CD4-positive, alpha-beta T cell (primary cell): Measurements from ENCODE around the gene UFSP1. TPM values are rescaled to one million over a fixed set of nuclear protein-coding genes. Genes with fewer than 3 reads are reported as not detected.

Source experiments
- ATAC-seq: fragments of 200-7000 bp; cut with Tn5 transposase; one replicate; pipeline ENCODE4 v1.10.0; 2022; ENCODE audit warnings: mild to moderate bottlenecking; ENCODE audit not compliant: poor library complexity
- CTCF ChIA-PET: fragments of 350-600 bp; sonication (Branson Sonifier 250); formaldehyde crosslinking; loops from one replicate; lab custom pipeline; 2021; ENCODE audit warnings: antibody characterized with exemption, inconsistent platforms; lab: Charles Lee
- POLR2A ChIA-PET: fragments of 350-600 bp; sonication (Branson Sonifier 250); formaldehyde crosslinking; loops from one replicate; lab custom pipeline; 2021; ENCODE audit warnings: antibody characterized with exemption, inconsistent platforms; lab: Charles Lee
- DNase-seq, 14 experiments: peaks; one replicate each; pipeline ENCODE4 v3.0.0-alpha.2; 2013 to 2020; ENCODE audit warnings: mixed read lengths in 2 of 14
- H3K27ac ChIP-seq, 2 donors: one replicate each; pipeline versions ENCODE4 v1.5.1 to v1.7.0; 2013; ENCODE audit warnings: low read length in 2 of 2, low read depth in 1 of 2, mild to moderate bottlenecking in 1 of 2
- H3K27me3 ChIP-seq, 2 experiments: 1 replicate in 1 of 2; 2 replicates in 1 of 2; pipeline versions ENCODE4 v1.6.1 to v1.7.0; 2013; ENCODE audit warnings: low read length in 2 of 2, control low read depth in 1 of 2, mild to moderate bottlenecking in 1 of 2, moderate library complexity in 1 of 2; ENCODE audit not compliant: insufficient read depth in 2 of 2, control insufficient read depth in 1 of 2
- H3K36me3 ChIP-seq: one replicate; pipeline ENCODE4 v1.6.1; 2013; ENCODE audit warnings: low read length, control low read depth; ENCODE audit not compliant: insufficient read depth
- H3K4me1 ChIP-seq: one replicate; pipeline ENCODE4 v1.6.1; 2013; ENCODE audit warnings: low read length, control low read depth; ENCODE audit not compliant: insufficient read depth
- H3K4me3 ChIP-seq: one replicate; pipeline ENCODE4 v1.5.1; 2013; ENCODE audit warnings: mild to moderate bottlenecking, low read length, moderate library complexity
- H3K9me3 ChIP-seq, 2 experiments: 1 replicate in 1 of 2; 2 replicates in 1 of 2; pipeline versions ENCODE4 v1.6.1 to v1.7.0; 2013; ENCODE audit warnings: low read length in 2 of 2, mild to moderate bottlenecking in 2 of 2, control low read depth in 1 of 2, moderate library complexity in 1 of 2; ENCODE audit not compliant: control insufficient read depth in 1 of 2, insufficient read depth in 1 of 2
- H3K27ac Mint-ChIP-seq: one replicate; pipeline ENCODE4 v1.8.0; 2020; ENCODE audit warnings: mixed read lengths
- H3K27me3 Mint-ChIP-seq: one replicate; pipeline ENCODE4 v1.8.0; 2021; ENCODE audit warnings: mixed read lengths
- H3K36me3 Mint-ChIP-seq: one replicate; pipeline ENCODE4 v1.8.0; 2021; ENCODE audit warnings: low read depth, mixed read lengths
- H3K4me1 Mint-ChIP-seq: one replicate; pipeline ENCODE4 v1.8.0; 2021; ENCODE audit warnings: low read depth, mixed read lengths
- H3K4me3 Mint-ChIP-seq: one replicate; pipeline ENCODE4 v1.8.0; 2020; ENCODE audit warnings: mild to moderate bottlenecking, mixed read lengths
- H3K9me3 Mint-ChIP-seq: one replicate; pipeline ENCODE4 v1.8.0; 2020; ENCODE audit warnings: mixed read lengths
- intact Hi-C, 2 experiments: fragments of 100-400 bp; cut with DNase I in 1 of 2; cut with micrococcal nuclease in 1 of 2; formaldehyde crosslinking; loops; one replicate each; pipeline versions ENCODE4 v1.15.1 to v1.9.0; 2023 to 2025; cut with DNase I, micrococcal nuclease
- total RNA-seq, 174 experiments: library from RNA in 2 of 174; stranded (reverse) in 2 of 174; gene quantifications; one replicate each; pipeline ENCODE4 v1.2.3 and lab custom pipeline; 2021 to 2026
- TF ChIP-seq, protein P1 (sequence below): fragments of 200-600 bp; IDR thresholded peaks from one replicate; pipeline ENCODE4 v1.8.0; 2022; ENCODE audit warnings: antibody characterized with exemption, mild to moderate bottlenecking

Gene UFSP1
- total RNA-seq, 2 experiments from 2014 or later, result 1.1 to 1.5 TPM

GRCh38 chr7:100854146-100854895 lies 35.2 kb downstream of the UFSP1 start:
- TF ChIP-seq, protein P1, sequence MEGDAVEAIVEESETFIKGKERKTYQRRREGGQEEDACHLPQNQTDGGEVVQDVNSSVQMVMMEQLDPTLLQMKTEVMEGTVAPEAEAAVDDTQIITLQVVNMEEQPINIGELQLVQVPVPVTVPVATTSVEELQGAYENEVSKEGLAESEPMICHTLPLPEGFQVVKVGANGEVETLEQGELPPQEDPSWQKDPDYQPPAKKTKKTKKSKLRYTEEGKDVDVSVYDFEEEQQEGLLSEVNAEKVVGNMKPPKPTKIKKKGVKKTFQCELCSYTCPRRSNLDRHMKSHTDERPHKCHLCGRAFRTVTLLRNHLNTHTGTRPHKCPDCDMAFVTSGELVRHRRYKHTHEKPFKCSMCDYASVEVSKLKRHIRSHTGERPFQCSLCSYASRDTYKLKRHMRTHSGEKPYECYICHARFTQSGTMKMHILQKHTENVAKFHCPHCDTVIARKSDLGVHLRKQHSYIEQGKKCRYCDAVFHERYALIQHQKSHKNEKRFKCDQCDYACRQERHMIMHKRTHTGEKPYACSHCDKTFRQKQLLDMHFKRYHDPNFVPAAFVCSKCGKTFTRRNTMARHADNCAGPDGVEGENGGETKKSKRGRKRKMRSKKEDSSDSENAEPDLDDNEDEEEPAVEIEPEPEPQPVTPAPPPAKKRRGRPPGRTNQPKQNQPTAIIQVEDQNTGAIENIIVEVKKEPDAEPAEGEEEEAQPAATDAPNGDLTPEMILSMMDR, result no peak
- CTCF ChIA-PET, result interaction anchor here (1.7 kb wide), 1 partner anchor 163 kb away, joined by 3 read pairs; no protein-coding TSS in a partner anchor

GRCh38 chr7:100852048-100852872 lies 37.3 kb downstream of the UFSP1 start, which contains the start of gene SLC12A9:
SLC12A9 (plus strand) TSS chr7:100852713; CDS start chr7:100854198, 1,485 bp downstream.
- H3K27ac ChIP-seq, result peak within 1 kb of the TSS; percentile 36 to 62
- peak within 1 kb of the TSS; percentile 72 for H3K4me3 ChIP-seq
- H3K4me1 ChIP-seq, result peaks cover 30% of the 10 kb centered on the region
- peak; percentile 91 for ATAC-seq
- peak within 1 kb of the TSS; percentile 95 for H3K4me3 Mint-ChIP-seq
- H3K27me3 ChIP-seq, result no peaks in the 10 kb centered on the region
- DNase-seq, result peak; percentile 68 to 92 (median 82)
- no peaks in the 10 kb centered on the region for H3K27me3 Mint-ChIP-seq
- ChIA-PET POLR2A (interaction anchor here (0.7 to 4.8 kb wide), 20 partner anchors 14 to 1352 kb away, joined by 3 to 47 read pairs (median 4); partner anchors contain the start of genes FBXO24, LRCH4, MOSPD3 and POP7), CTCF (interaction anchor here (0.7 to 3.2 kb wide), 14 partner anchors 15 to 293 kb away, joined by 3 to 25 read pairs (median 3); partner anchors contain the start of genes POP7, SRRT and UFSP1)
- peak within 1 kb of the TSS; percentile 91 for H3K27ac Mint-ChIP-seq
- intact Hi-C loops, result loop anchor here (1.0 to 10.0 kb wide), 6 partner anchors 22 to 377 kb away; partner anchors contain the start of gene TSC22D4 (in 2 of the 2)
- no peaks in the 10 kb centered on the region for H3K9me3 ChIP-seq
- no peaks in the 10 kb centered on the region for H3K9me3 Mint-ChIP-seq
- H3K36me3 ChIP-seq, result peaks cover 10% of the 10 kb centered on the region
- TF ChIP-seq, protein P1, result peak; percentile 96
- peaks cover 29% of the 10 kb centered on the region for H3K36me3 Mint-ChIP-seq
- H3K4me1 Mint-ChIP-seq, result peaks cover 23% of the 10 kb centered on the region

More at GRCh38 chr7:100854146-100854895, 35.2 kb downstream of the UFSP1 start:
- peak in 1 of 14 experiments; percentile 26 for DNase-seq
- H3K27me3 ChIP-seq, result no peaks in the 10 kb centered on the region
- H3K27ac ChIP-seq, result no peak overlapping the region
- no peaks in the 10 kb centered on the region for H3K9me3 Mint-ChIP-seq
- peaks cover 20% of the 10 kb centered on the region for H3K36me3 ChIP-seq
- H3K4me3 Mint-ChIP-seq, result peak overlapping the region; percentile 95
- ATAC-seq, result no peak
- intact Hi-C loops, result loop anchor here in 1 of 2 experiments (10.0 kb wide), 1 partner anchor 380 kb away; the partner anchor contains the start of gene TSC22D4
- H3K36me3 Mint-ChIP-seq, result peaks cover 40% of the 10 kb centered on the region
- peaks cover 23% of the 10 kb centered on the region for H3K4me1 Mint-ChIP-seq
- H3K4me3 ChIP-seq, result no peak overlapping the region
- H3K27me3 Mint-ChIP-seq, result no peaks in the 10 kb centered on the region
- no peak overlapping the region for H3K27ac Mint-ChIP-seq
- H3K9me3 ChIP-seq, result no peaks in the 10 kb centered on the region
- POLR2A ChIA-PET, result interaction anchor here (0.7 to 4.8 kb wide), 3 partner anchors 21 to 35 kb away, joined by 3 to 47 read pairs (median 17); partner anchors contain the start of genes SRRT and UFSP1
- peaks cover 30% of the 10 kb centered on the region for H3K4me1 ChIP-seq

GRCh38 chr7:100847360-100847759 lies 42.2 kb downstream of the UFSP1 start:
- Histone ChIP-seq H3K4me1 (peaks cover 11% of the 10 kb centered on the region), H3K9me3 (no peaks in the 10 kb centered on the region), H3K4me3 (no peak overlapping the region), H3K36me3 (no peaks in the 10 kb centered on the region), H3K27me3 (no peaks in the 10 kb centered on the region), H3K27ac (no peak overlapping the region)
- TF ChIP-seq, protein P1, result no peak
- no peaks in the 10 kb centered on the region for H3K9me3 Mint-ChIP-seq
- H3K4me3 Mint-ChIP-seq, result peak overlapping the region; percentile 11
- CTCF ChIA-PET, result no interaction called here
- POLR2A ChIA-PET, result no interaction called here
- ATAC-seq (no peak), DNase-seq (no peak)
- H3K36me3 Mint-ChIP-seq, result peaks cover 6% of the 10 kb centered on the region
- peaks cover 7% of the 10 kb centered on the region for H3K4me1 Mint-ChIP-seq
- intact Hi-C loops, result no loop called here
- no peaks in the 10 kb centered on the region for H3K27me3 Mint-ChIP-seq
- H3K27ac Mint-ChIP-seq, result no peak overlapping the region
